A549 (cell line): Measurements from ENCODE around the gene OR4D1. TPM values are rescaled to one million over a fixed set of nuclear protein-coding genes. Genes with fewer than 3 reads are reported as not detected.

Experiments used
- ATAC-seq, 2 experiments: fragments of 200-7000 bp in 1 of 2; fragments of >200 bp in 1 of 2; cut with Nextera tagmentation in 1 of 2; cut with Tn5 transposase in 1 of 2; 3 replicates each; pipeline versions ENCODE4 v1.8.0 to v1.9.1; 2018 to 2020; ENCODE audit warnings: mild to moderate bottlenecking in 1 of 2, moderate library complexity in 1 of 2
- CTCF ChIA-PET: fragments of 300-600 bp; sonication (Branson Sonifier 250); formaldehyde crosslinking; extraction: SDS; loops from one replicate; lab custom pipeline; 2021; ENCODE audit warnings: antibody characterized with exemption, inconsistent platforms; lab: Yijun Ruan, JAX
- POLR2A ChIA-PET: fragments of 350-600 bp; formaldehyde crosslinking; extraction: SDS; loops from one replicate; lab custom pipeline; 2021; ENCODE audit warnings: antibody characterized with exemption, inconsistent platforms; lab: Yijun Ruan, JAX
- DNase-seq, 2 experiments: peaks; one replicate each; pipeline versions ENCODE4 v3.0.0 to v3.0.0-alpha.2; 2011 to 2016; ENCODE audit warnings: low read depth in 1 of 2, low spot score in 1 of 2
- FAIRE-seq: peaks from 2 replicates; lab custom pipeline; 2011; peaks lifted over from hg19 to GRCh38; lab: Jason Lieb, UNC
- H3K27ac ChIP-seq, 2 experiments: fragments of >200 bp; sonication (Bioruptor Twin); formaldehyde crosslinking; 3 replicates each; pipeline ENCODE4 v1.5.1; 2016 to 2017
- H3K4me1 ChIP-seq: fragments of >200 bp; sonication (Bioruptor Twin); formaldehyde crosslinking; 3 replicates; pipeline ENCODE4 v1.6.1; 2016
- H3K4me2 ChIP-seq: fragments of >200 bp; sonication (Bioruptor Twin); formaldehyde crosslinking; 3 replicates; pipeline ENCODE4 v1.6.1; 2016
- H3K4me3 ChIP-seq: fragments of >200 bp; sonication (Bioruptor Twin); formaldehyde crosslinking; 3 replicates; pipeline ENCODE4 v1.5.1; 2016
- H3K9me3 ChIP-seq: fragments of >200 bp; sonication (Bioruptor Twin); formaldehyde crosslinking; 3 replicates; pipeline ENCODE4 v1.6.1; 2016
- BCL3 ChIP-seq: fragments of >200 bp; sonication (Bioruptor Twin); formaldehyde crosslinking; IDR thresholded peaks from 3 replicates; pipeline ENCODE4 v1.6.1; 2016
- CEBPB ChIP-seq, 2 experiments: fragments of >200 bp in 1 of 2; sonication (Bioruptor Twin) in 1 of 2; formaldehyde crosslinking in 1 of 2; IDR thresholded peaks; 2 replicates each; pipeline ENCODE4 v1.6.1; 2012 to 2016
- CHD4 ChIP-seq: fragments of 200-600 bp; sonication (generic); IDR thresholded peaks from 2 replicates; pipeline ENCODE4 v1.6.1; 2016; ENCODE audit warnings: antibody characterized with exemption, mild to moderate bottlenecking, borderline replicate concordance
- ESRRA ChIP-seq: fragments of 150-350 bp; IDR thresholded peaks from 2 replicates; pipeline ENCODE4 v1.6.1; 2014; ENCODE audit warnings: mild to moderate bottlenecking, low read length, borderline replicate concordance
- FOSL2 ChIP-seq, 2 experiments: fragments of 450-650 bp in 1 of 2; fragments of >200 bp in 1 of 2; sonication (Bioruptor Twin) in 1 of 2; formaldehyde crosslinking; IDR thresholded peaks; 2 replicates each; pipeline versions ENCODE4 v1.5.0 to v1.6.1; 2016 to 2020; ENCODE audit warnings: mild to moderate bottlenecking in 1 of 2, moderate library complexity in 1 of 2
- HES2 ChIP-seq: fragments of >200 bp; sonication (Bioruptor Twin); formaldehyde crosslinking; IDR thresholded peaks from 2 replicates; pipeline ENCODE4 v1.6.1; 2016
- HEYL ChIP-seq: fragments of 250-450 bp; sonication (Bioruptor Pico); IDR thresholded peaks from 2 replicates; pipeline ENCODE4 v1.8.0; 2021; ENCODE audit warnings: mild to moderate bottlenecking, moderate library complexity
- HOXB13 ChIP-seq: fragments of 250-450 bp; sonication (Bioruptor Pico); IDR thresholded peaks from 2 replicates; pipeline ENCODE4 v1.5.0; 2020; ENCODE audit warnings: low read depth, mild to moderate bottlenecking, moderate library complexity
- KDM1A ChIP-seq: fragments of 200-600 bp; sonication (generic); IDR thresholded peaks from 2 replicates; pipeline ENCODE4 v1.6.1; 2016; ENCODE audit warnings: low read depth, mild to moderate bottlenecking
- MAX ChIP-seq: IDR thresholded peaks from 2 replicates; pipeline ENCODE4 v1.6.1; 2012
- MAZ ChIP-seq: fragments of 150-350 bp; IDR thresholded peaks from 2 replicates; pipeline ENCODE4 v1.6.1; 2014; ENCODE audit warnings: antibody characterized with exemption, low read depth, low read length, borderline replicate concordance
- MYC ChIP-seq: IDR thresholded peaks from 2 replicates; pipeline ENCODE4 v1.6.1; 2012; ENCODE audit warnings: mild to moderate bottlenecking, inconsistent platforms, low read length, improper control_type of control experiment, borderline replicate concordance
- POLR2A ChIP-seq: IDR thresholded peaks from 2 replicates; pipeline ENCODE4 v1.6.1; 2012; ENCODE audit warnings: mild to moderate bottlenecking, low read length
- RAD21 ChIP-seq, 2 experiments: fragments of >200 bp in 1 of 2; sonication (Bioruptor Twin) in 1 of 2; formaldehyde crosslinking in 1 of 2; IDR thresholded peaks in 1 of 2; conservative IDR thresholded peaks in 1 of 2; 2 replicates in 1 of 2; 3 replicates in 1 of 2; pipeline ENCODE4 v1.6.1; 2012 to 2018; ENCODE audit warnings: inconsistent platforms in 1 of 2
- REST ChIP-seq: fragments of 200-600 bp; sonication (generic); IDR thresholded peaks from 2 replicates; pipeline ENCODE4 v1.6.1; 2016; ENCODE audit warnings: antibody characterized with exemption, mild to moderate bottlenecking, moderate library complexity
- SMC3 ChIP-seq: fragments of >200 bp; sonication (Bioruptor Twin); formaldehyde crosslinking; IDR thresholded peaks from 3 replicates; pipeline ENCODE4 v1.6.1; 2018; ENCODE audit warnings: inconsistent platforms
- TP53 ChIP-seq: fragments of 250-450 bp; sonication (Bioruptor Pico); IDR thresholded peaks from 2 replicates; pipeline ENCODE4 v1.5.0; 2021; ENCODE audit warnings: mild to moderate bottlenecking, moderate library complexity
- USF2 ChIP-seq: fragments of 450-650 bp; IDR thresholded peaks from 2 replicates; pipeline ENCODE4 v1.6.1; 2014; ENCODE audit warnings: antibody characterized with exemption
- ZC3H11A ChIP-seq: fragments of 450-650 bp; IDR thresholded peaks from 2 replicates; pipeline ENCODE4 v1.6.1; 2014; ENCODE audit warnings: antibody characterized with exemption, mild to moderate bottlenecking
- ZSCAN20 ChIP-seq: fragments of 250-450 bp; sonication (Bioruptor Pico); IDR thresholded peaks from 2 replicates; pipeline ENCODE4 v1.8.0; 2022; ENCODE audit warnings: mild to moderate bottlenecking, moderate library complexity
- WGBS: methylation state at CpG from one replicate; pipeline ENCODE4 v1.1.6; 2017; ENCODE audit errors: missing lambda C conversion rate; 5-methylcytosine and 5-hydroxymethylcytosine counted together
- polyA plus RNA-seq, 4 experiments: library from polyadenylated mRNA; depleted of rRNA in 3 of 4; stranded (reverse); fragments of >200 nt; fragmentation: RNase III in 1 of 4; extraction: RNeasy Plus Mini Kit Qiagen cat#74134 plus additional on column Dnase treatment in 1 of 4; gene quantifications; 2 replicates in 3 of 4; 3 replicates in 1 of 4; pipeline ENCODE4 v1.2.3, GENCODE V29; 2011 to 2017
- TF ChIP-seq, protein P1 (sequence below): IDR thresholded peaks from 2 replicates; pipeline ENCODE4 v1.6.1; 2012
- TF ChIP-seq, protein P2 (sequence below): fragments of >200 bp; sonication (Bioruptor Twin); formaldehyde crosslinking; IDR thresholded peaks from 3 replicates; pipeline ENCODE4 v1.5.1; 2016
- TF ChIP-seq, protein P3 (sequence below): fragments of 250-450 bp; sonication (Bioruptor Pico); IDR thresholded peaks from 2 replicates; pipeline ENCODE4 v1.5.0; 2020; ENCODE audit warnings: low read depth, mild to moderate bottlenecking, moderate library complexity
- TF ChIP-seq, protein P4 (sequence below): IDR thresholded peaks from 2 replicates; pipeline ENCODE4 v1.6.1; 2012; ENCODE audit warnings: low read depth, borderline replicate concordance
- TF ChIP-seq, protein P5 (sequence below): fragments of 250-450 bp; sonication (Bioruptor Pico); IDR thresholded peaks from 2 replicates; pipeline ENCODE4 v1.5.0; 2021; ENCODE audit warnings: mild to moderate bottlenecking, moderate library complexity, borderline replicate concordance

OR4D1 gene
- polyA plus RNA-seq, 2 of the 4 experiments (the other 2 are of a cell fraction) = 0.03 TPM

GRCh38 chr17:58172369-58173071 lies 24.3 kb downstream of the OR4D1 start:
- FAIRE-seq = peak; percentile 82
- TF ChIP-seq TP53 = no peak
- TF ChIP-seq, protein P1, sequence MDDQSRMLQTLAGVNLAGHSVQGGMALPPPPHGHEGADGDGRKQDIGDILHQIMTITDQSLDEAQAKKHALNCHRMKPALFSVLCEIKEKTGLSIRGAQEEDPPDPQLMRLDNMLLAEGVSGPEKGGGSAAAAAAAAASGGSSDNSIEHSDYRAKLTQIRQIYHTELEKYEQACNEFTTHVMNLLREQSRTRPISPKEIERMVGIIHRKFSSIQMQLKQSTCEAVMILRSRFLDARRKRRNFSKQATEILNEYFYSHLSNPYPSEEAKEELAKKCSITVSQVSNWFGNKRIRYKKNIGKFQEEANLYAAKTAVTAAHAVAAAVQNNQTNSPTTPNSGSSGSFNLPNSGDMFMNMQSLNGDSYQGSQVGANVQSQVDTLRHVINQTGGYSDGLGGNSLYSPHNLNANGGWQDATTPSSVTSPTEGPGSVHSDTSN = no peak
- no peak for TF ChIP-seq HES2
- no peak for TF ChIP-seq ESRRA
- TF ChIP-seq RAD21 (conservative IDR thresholded peaks at IDR 0.05 in 1 of 2, IDR thresholded peaks at IDR 0.05 in 1 of 2) = peak; percentile 53 to 85
- no peak for TF ChIP-seq CHD4
- no peak for TF ChIP-seq BCL3
- no peak for TF ChIP-seq HEYL (CRISPR knock-in tag)
- TF ChIP-seq, protein P2, sequence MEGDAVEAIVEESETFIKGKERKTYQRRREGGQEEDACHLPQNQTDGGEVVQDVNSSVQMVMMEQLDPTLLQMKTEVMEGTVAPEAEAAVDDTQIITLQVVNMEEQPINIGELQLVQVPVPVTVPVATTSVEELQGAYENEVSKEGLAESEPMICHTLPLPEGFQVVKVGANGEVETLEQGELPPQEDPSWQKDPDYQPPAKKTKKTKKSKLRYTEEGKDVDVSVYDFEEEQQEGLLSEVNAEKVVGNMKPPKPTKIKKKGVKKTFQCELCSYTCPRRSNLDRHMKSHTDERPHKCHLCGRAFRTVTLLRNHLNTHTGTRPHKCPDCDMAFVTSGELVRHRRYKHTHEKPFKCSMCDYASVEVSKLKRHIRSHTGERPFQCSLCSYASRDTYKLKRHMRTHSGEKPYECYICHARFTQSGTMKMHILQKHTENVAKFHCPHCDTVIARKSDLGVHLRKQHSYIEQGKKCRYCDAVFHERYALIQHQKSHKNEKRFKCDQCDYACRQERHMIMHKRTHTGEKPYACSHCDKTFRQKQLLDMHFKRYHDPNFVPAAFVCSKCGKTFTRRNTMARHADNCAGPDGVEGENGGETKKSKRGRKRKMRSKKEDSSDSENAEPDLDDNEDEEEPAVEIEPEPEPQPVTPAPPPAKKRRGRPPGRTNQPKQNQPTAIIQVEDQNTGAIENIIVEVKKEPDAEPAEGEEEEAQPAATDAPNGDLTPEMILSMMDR = peak; percentile 61
- TF ChIP-seq FOSL2 (IDR thresholded peaks at IDR 0.05) = no peak
- no peak for TF ChIP-seq FOSL2 (CRISPR knock-in tag; IDR thresholded peaks at IDR 0.05)
- TF ChIP-seq, protein P3, sequence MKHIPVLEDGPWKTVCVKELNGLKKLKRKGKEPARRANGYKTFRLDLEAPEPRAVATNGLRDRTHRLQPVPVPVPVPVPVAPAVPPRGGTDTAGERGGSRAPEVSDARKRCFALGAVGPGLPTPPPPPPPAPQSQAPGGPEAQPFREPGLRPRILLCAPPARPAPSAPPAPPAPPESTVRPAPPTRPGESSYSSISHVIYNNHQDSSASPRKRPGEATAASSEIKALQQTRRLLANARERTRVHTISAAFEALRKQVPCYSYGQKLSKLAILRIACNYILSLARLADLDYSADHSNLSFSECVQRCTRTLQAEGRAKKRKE (CRISPR knock-in tag) = no peak
- no peak for TF ChIP-seq HOXB13 (CRISPR knock-in tag)
- no peak for TF ChIP-seq MYC
- peak; percentile 25; the same call in 1 of the 3 replicates for TF ChIP-seq SMC3
- no peak for TF ChIP-seq MAZ
- TF ChIP-seq REST = peak; percentile 67
- no peak for TF ChIP-seq POLR2A
- TF ChIP-seq ZC3H11A = no peak
- TF ChIP-seq MAX = no peak
- TF ChIP-seq, protein P4, sequence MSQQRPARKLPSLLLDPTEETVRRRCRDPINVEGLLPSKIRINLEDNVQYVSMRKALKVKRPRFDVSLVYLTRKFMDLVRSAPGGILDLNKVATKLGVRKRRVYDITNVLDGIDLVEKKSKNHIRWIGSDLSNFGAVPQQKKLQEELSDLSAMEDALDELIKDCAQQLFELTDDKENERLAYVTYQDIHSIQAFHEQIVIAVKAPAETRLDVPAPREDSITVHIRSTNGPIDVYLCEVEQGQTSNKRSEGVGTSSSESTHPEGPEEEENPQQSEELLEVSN = no peak
- TF ChIP-seq USF2 = no peak
- TF ChIP-seq ZSCAN20 (CRISPR knock-in tag) = no peak
- no peak for TF ChIP-seq KDM1A
- TF ChIP-seq CEBPB (IDR thresholded peaks at IDR 0.05) = no peak
- TF ChIP-seq, protein P5, sequence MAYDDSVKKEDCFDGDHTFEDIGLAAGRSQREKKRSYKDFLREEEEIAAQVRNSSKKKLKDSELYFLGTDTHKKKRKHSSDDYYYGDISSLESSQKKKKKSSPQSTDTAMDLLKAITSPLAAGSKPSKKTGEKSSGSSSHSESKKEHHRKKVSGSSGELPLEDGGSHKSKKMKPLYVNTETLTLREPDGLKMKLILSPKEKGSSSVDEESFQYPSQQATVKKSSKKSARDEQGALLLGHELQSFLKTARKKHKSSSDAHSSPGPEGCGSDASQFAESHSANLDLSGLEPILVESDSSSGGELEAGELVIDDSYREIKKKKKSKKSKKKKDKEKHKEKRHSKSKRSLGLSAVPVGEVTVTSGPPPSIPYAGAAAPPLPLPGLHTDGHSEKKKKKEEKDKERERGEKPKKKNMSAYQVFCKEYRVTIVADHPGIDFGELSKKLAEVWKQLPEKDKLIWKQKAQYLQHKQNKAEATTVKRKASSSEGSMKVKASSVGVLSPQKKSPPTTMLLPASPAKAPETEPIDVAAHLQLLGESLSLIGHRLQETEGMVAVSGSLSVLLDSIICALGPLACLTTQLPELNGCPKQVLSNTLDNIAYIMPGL (CRISPR knock-in tag) = no peak

More at GRCh38 chr17:58172369-58173071, 24.3 kb downstream of the OR4D1 start:
- ATAC-seq = peak; percentile 75 to 91
- whole genome bisulfite sequencing = 20% methylated on average over 2 of the region's 2 CpGs
- no peak overlapping the region for H3K4me3 ChIP-seq
- no peaks in the 10 kb centered on the region for H3K4me1 ChIP-seq
- CTCF ChIA-PET = interaction anchor here (0.6 to 3.8 kb wide), 28 partner anchors 8 to 838 kb away, joined by 3 to 30 read pairs (median 3); partner anchors contain the start of gene OR4D1
- POLR2A ChIA-PET = interaction anchor here (0.8 kb wide), 1 partner anchor 90 kb away, joined by 3 read pairs; the partner anchor contains the start of gene DYNLL2
- H3K4me2 ChIP-seq = no peak overlapping the region
- no peaks in the 10 kb centered on the region for H3K9me3 ChIP-seq
- peak; percentile 68 to 75 for DNase-seq
- H3K27ac ChIP-seq = no peak overlapping the region
